ENCODE data around the gene CD27.

DNA sequence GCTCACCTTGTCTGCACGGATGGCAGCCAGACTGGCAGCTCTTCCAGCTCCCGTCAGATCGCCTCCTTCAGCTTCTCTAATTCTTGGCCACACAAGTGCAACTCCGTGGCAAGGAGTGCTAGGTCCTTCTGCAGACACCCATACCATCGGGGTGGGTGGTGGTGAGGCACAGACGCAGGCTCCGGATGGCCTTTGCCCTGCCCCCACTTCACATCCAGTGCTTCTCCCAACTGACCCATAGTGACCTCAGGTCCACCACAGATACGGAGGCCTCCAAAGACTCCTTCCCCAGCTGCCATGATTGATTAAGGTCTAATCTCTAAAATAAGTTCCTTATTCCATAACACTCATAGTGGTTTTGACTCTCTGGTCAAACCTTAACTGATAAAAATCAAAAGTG, 19.9 kb upstream of the CD27 start:
- TF ChIP-seq, protein P1, sequence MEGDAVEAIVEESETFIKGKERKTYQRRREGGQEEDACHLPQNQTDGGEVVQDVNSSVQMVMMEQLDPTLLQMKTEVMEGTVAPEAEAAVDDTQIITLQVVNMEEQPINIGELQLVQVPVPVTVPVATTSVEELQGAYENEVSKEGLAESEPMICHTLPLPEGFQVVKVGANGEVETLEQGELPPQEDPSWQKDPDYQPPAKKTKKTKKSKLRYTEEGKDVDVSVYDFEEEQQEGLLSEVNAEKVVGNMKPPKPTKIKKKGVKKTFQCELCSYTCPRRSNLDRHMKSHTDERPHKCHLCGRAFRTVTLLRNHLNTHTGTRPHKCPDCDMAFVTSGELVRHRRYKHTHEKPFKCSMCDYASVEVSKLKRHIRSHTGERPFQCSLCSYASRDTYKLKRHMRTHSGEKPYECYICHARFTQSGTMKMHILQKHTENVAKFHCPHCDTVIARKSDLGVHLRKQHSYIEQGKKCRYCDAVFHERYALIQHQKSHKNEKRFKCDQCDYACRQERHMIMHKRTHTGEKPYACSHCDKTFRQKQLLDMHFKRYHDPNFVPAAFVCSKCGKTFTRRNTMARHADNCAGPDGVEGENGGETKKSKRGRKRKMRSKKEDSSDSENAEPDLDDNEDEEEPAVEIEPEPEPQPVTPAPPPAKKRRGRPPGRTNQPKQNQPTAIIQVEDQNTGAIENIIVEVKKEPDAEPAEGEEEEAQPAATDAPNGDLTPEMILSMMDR (conservative IDR thresholded peaks at IDR 0.05; ENCODE audit: low read depth, low read length) = no peak
- TF ChIP-seq EZH2phosphoT487 (IDR thresholded peaks at IDR 0.05; ENCODE audit: borderline replicate concordance, low read length) = no peak

All from PC-3 (cell line).